GM18511 (cell line): ENCODE results near the gene PDE4D.

Experiments
- ATAC-seq: cut with Tn5 transposase; IDR thresholded peaks from one replicate; pipeline ENCODE4 v1.9.1; 2021; ENCODE audit warnings: mild to moderate bottlenecking, moderate library complexity; ENCODE audit not compliant: unreplicated experiment

The PDE4D gene

GRCh38 chr5:59272809-59273427 is 620.6 kb downstream of the PDE4D start:
- ATAC-seq, result no peak

DNA sequence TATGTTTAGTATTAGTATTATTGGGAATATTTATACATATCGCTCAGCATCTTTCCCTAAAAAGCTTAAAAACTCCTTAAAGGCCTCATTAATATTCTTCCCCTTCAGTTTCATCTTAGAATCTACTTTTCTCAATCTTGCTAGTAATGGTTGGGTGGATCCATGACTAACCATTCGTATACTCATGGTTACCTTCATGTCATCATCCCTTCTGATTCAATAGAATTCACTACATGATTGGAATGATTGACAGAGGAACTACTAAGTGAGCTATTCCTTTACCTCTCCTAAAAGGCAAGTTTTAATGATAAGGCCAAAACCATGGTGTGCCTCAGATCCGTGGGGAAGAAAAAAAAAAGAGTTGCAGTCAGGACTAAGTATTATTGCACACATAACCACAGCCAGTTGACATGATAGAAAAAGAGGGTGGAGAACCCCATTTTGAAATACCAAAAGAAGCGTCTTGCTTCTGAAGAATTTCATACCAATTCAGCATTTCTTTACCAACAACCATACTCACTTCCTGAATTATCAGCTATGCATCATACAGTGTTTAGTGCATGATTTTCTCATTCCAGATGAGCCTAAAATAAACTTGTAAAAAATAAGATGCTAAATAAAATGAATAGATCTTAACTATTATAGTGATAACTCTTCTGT is 624.6 kb downstream of the PDE4D start:
- no peak for ATAC-seq

DNA sequence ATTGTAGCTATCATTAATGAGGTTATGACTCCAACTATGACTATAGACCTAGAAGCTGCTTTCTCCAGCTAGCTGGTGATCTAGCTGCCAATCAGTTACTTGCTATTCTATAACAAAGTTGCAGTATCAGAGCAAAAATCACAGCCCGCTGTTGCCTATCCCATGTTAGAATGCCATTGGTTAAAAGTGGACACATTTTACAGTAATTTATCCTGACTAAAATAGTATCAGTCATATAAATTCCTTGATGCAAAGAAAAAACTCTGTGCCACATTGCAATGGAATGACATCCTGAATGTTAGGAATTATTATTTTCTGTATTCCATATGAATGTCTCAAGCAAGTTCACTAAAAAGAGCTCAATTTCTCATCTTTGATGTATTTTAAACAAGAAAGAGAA is 626.5 kb downstream of the PDE4D start:
- ATAC-seq, result no peak

- no peak for ATAC-seq
Measured at GRCh38 chr5:59266410-59266809, 627.1 kb downstream of the PDE4D start.

GRCh38 chr5:59264639-59265245 is 628.8 kb downstream of the PDE4D start:
- no peak for ATAC-seq

- ATAC-seq, result no peak
Measured at GRCh38 chr5:59264013-59264412, 629.5 kb downstream of the PDE4D start.

DNA sequence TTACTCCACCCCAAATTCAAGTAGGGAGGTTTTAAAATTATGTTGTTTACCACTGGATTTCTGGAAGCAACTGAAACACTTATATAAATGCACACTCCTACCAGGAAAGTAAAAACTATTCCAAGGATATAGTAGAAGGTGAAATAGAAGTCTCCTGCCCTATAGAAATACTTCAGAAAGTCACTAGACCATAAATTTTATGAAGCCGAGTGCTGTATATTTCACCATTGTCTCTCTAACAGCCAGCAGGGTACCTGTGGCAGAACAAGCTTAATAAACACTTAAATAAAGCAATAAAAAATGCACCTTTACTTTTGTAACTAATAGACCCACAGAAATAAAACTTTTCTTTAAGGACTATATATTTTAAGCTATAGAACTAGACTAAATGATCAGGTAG is 631.6 kb downstream of the PDE4D start:
- no peak for ATAC-seq

DNA sequence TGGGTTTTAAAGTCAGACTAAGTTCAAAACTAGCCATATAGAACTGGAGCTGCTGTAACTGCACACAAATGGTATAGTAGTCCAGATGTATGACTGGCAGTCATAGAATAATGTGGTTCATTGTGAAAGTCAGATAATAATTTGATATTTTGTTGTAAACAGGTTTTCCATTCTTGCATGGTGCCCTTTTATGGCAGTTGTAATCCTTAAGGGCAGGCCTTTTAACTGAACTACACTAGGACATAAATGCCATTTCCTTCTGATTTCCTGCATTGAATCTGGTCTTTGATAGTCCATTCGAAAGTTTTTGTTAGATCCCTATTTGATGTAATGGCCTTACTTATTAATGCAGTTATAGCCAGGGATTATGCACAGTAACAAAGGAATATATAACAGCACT is 632.6 kb downstream of the PDE4D start:
- no peak for ATAC-seq

DNA sequence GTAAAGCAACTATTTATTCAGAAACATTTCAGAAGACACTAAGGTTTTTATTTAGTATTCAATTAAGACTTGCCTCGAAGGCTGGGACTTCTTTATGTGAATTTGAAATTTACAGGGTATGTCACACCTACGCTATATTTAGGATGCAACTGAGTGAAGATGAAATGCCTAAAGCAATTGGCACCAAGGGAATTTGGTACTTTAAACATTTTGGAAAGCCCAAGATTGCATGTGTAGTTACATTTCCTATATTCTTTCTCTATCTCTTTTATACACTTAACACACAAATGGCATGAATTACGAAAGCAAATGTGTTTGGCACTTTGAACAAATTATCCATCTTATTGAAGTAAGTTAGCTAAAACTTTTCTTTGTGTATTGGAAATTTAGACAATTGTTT is 633.3 kb downstream of the PDE4D start:
- no peak for ATAC-seq

GRCh38 chr5:59259237-59259636 is 634.3 kb downstream of the PDE4D start:
- no peak for ATAC-seq

DNA sequence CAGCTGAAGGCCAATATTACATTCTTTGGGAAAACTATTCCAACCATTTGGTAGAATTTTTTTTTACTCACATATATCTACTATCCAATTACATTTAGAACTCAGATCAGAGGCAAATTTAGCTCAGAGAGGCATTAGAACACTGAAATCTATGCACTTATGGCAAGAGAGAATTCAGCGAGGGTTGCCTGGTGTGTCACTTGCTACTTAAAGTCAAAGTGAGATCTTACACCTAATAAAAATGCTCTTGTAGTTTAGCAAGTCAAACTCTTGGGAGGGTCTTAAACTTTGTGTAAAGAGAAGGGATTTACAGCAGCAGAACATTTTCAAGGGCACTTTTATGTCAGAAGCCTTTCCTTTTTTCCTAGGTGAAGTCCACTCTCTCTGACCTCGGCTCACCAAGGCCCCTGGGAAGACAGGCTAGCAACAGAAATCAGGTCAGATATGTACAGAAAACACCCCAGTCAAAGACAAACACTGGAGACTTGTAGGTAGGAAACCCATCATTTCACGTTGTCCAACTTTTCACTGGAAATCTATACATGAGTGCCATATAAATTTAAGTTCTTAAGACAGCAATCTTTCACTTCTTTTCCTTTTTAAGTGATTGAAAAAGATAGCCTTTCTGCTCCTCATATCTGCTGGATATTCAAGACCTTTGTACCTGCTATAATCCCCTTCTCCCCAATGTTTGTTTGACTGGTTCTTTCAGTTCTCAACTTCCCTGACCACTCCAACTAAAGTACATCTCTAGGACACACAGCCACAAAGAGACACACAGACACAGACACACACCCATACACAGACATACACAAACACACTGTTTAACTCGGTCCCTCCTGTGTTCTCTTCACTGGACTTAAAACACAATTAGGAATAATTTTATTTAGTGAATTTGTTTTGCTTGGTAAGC is 635.8 kb downstream of the PDE4D start:
- ATAC-seq, result no peak

GRCh38 chr5:59256331-59256730 is 637.2 kb downstream of the PDE4D start:
- no peak for ATAC-seq

DNA sequence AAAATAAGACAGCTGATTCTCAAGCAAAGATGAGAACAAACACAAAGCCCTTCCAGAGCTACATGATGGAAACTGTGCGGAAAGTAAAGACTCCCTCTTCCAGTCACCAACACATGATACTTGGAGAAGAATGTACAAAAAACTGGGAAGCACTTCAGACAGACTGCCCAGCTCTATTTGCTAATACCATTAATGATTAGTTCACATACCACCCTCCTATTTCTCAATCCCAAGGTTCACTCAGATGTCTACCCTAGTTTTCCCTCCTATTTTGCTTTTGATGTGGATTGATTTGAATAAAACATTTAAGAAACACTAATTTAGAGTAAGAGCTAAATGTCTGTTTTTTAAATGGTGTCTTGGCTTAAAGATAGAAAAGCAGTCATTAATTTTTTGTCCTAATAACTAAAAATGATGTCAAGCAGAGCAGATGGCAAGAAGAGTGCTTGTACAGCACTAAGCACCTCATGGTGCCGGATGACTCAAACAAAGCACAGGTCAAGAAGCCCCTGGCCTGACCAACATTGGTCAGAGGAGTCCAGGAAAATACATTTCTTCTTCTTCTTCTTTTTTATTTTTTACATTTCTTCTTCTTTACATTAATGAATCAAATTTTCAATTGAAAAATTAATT is 639.4 kb downstream of the PDE4D start:
- no peak for ATAC-seq

DNA sequence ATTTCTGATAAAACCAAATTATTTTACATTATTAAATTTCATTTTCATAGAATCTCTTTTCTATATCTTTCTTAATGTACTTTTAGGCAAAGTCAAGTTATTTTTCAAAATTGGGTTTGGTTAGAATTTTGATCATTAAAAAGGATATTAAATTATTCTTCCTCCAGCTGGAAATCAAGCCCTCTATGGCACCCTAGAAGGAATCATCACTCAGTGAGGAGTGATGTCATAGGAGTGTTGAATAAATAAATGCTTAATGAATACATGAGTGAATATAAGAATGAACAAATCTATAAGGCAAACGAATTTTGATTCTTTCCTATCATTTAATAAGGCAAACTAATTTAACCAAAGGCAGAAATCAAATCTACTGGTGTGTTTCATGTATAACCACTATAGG is 639.9 kb downstream of the PDE4D start:
- ATAC-seq, result no peak

GRCh38 chr5:59251627-59252026 is 641.9 kb downstream of the PDE4D start:
- ATAC-seq, result no peak

DNA sequence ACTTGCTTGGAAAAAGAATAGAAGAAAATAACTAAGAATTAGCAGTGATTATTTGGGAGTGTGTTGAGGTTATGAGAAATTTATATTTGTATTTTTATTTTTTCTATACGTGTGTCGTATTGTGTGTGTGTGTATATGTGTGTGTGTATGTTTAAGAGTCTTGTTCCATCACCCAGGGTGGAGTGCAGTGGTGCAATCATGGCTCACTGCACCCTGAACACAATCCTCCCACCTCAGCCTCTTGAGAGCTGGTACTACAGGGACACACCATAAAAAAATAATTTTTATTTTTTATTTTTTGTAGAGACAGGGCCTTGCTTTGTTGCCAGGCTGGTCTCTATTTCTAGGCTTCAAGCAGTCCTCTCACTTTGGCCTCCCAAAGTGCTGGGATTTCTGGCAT is 643.8 kb downstream of the PDE4D start:
- no peak for ATAC-seq

DNA sequence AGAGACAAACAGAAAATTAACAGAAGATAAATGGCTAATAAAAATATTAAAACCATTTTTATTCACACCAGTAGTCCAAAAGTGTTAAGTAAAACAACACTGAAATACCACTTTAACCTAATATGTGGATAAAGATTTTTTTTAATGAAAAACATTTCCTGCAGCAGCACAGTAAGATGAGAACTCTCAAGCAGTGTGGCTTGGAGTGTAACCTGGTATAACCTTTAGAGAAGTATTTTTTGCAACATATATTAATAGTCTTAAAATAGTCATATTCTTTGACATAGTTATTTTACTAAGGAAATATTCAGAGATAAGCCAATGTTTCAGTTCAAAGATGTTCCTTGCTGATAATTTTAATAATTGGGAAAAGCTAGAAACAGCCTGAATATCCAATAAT is 644.4 kb downstream of the PDE4D start:
- no peak for ATAC-seq

DNA sequence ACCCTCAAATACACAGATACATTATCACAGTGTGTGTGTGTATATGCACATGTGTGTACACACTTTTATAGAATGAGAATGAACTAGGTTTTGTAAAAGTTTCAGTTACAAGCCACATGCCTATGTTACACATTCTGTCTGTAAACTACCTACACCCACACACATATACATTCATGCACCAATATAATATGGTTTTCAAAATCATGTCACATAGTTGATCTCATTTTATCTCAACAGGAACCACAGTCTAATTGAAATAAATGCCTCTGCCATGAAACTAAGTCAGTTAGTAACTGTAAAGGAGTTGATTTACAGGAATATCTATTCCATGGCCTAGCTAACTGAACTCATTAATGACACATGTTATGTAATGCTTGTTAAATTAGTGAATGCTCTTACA is 646.6 kb downstream of the PDE4D start:
- no peak for ATAC-seq

DNA sequence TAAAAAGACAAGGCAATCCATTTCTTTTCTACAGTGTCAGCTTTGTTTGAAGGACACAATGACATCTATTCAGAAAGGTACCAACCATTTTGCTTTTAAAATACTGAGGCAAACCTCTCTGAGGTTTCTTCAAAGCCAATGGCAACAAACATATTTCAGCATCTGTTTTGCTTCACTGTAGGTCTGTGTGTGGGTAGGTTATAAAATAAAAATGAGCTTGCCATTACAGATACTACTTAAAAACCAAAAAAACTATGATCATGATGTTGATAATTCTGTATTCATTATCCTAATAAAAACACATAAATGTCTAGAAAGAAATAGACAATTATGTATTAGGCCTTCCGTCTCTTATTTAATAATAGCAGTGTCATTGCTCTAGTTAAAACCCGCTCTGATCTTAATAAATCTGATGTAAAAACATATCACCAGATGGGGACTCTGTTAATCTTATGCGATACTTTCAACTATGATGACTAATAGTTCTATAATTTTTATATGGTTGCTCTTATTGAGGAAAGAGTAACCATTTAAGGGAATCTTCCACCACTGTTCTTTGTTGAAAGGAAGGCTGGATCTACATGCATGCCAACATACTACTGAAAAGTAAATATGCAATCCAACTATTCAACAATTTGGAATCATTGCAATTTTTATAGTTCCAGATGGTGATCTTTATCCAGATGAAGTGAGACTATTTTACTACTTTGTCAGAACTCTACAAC is 647.2 kb downstream of the PDE4D start:
- ATAC-seq, result no peak

DNA sequence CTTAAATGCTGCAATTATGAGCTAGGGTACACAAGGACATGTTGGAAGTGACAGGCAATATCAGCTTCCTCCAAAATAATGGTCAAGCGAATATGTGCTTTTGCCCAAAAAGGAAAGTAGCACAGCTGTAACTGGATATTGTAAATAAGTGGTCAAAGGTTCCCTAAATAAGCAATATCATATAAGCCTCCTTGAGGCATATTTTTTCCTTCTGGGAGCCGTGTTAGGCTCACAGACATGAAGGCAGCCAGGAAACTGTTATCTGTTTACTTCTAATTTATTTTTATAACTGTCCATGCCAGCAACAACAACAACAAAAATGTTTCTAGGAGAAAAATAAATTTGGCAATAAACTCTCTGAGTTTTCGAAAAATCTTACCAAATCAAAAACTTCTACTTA is 648.3 kb downstream of the PDE4D start:
- no peak for ATAC-seq
